Neural progenitor cell (in vitro differentiated cells): ENCODE results near the gene C12orf75.

Experiments used
- EZH2 ChIP-seq: fragments of 200-600 bp; sonication (generic); IDR thresholded peaks from 2 replicates; pipeline ENCODE4 v1.6.1; 2017; ENCODE audit warnings: antibody characterized with exemption, mild to moderate bottlenecking, moderate library complexity
- EZH2phosphoT487 ChIP-seq: fragments of 200-600 bp; sonication (generic); IDR thresholded peaks from 2 replicates; pipeline ENCODE4 v1.6.1; 2017; ENCODE audit warnings: antibody characterized with exemption
- TF ChIP-seq, protein P1 (sequence below): fragments of 200-600 bp; sonication (generic); IDR thresholded peaks from 2 replicates; pipeline ENCODE4 v1.5.1; 2017; ENCODE audit warnings: antibody characterized with exemption, mild to moderate bottlenecking

DNA sequence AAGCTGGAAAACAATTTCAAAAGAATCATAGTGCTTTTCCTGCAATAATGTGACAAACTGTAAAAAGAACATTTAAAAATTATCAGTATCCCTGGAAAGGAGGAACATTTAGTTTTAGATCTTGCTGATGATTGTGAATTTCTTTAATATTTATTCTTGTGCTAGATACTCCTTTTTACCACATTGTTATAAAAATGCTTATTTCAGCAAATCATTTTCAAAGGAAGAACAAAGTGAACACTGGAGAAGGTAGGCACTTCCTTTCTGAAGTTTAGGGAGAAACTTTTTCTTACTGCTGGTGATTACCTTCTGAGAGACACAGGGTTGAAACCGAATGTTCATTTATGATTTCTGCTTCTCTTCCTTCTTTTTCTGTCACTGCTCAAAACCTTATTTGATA is 45.1 kb upstream of the C12orf75 start:
- TF ChIP-seq, protein P1, sequence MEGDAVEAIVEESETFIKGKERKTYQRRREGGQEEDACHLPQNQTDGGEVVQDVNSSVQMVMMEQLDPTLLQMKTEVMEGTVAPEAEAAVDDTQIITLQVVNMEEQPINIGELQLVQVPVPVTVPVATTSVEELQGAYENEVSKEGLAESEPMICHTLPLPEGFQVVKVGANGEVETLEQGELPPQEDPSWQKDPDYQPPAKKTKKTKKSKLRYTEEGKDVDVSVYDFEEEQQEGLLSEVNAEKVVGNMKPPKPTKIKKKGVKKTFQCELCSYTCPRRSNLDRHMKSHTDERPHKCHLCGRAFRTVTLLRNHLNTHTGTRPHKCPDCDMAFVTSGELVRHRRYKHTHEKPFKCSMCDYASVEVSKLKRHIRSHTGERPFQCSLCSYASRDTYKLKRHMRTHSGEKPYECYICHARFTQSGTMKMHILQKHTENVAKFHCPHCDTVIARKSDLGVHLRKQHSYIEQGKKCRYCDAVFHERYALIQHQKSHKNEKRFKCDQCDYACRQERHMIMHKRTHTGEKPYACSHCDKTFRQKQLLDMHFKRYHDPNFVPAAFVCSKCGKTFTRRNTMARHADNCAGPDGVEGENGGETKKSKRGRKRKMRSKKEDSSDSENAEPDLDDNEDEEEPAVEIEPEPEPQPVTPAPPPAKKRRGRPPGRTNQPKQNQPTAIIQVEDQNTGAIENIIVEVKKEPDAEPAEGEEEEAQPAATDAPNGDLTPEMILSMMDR: no peak
- no peak for TF ChIP-seq EZH2
- no peak for TF ChIP-seq EZH2phosphoT487
